DND-41 (cell line): ENCODE results near the gene OR1K1.

ENCODE experiments used
- ATAC-seq: fragments of 200-7000 bp; cut with Tn5 transposase; 3 replicates; pipeline ENCODE4 v1.9.1; 2021; ENCODE audit warnings: low read depth; ENCODE audit not compliant: insufficient read depth
- DNase-seq: peaks from one replicate; pipeline ENCODE4 v3.0.0-alpha.2; 2020
- H2AFZ ChIP-seq: 2 replicates; pipeline ENCODE4 v1.6.0; 2012; ENCODE audit warnings: low read depth, low read length
- H3K27ac ChIP-seq: 2 replicates; pipeline ENCODE4 v1.5.1; 2012; ENCODE audit warnings: low read length, inconsistent platforms
- H3K27me3 ChIP-seq: fragments of 200-600 bp; sonication (generic); 2 replicates; pipeline ENCODE4 v1.6.0; 2012; ENCODE audit warnings: low read length, mild to moderate bottlenecking, inconsistent platforms; ENCODE audit not compliant: insufficient read depth, poor library complexity
- H3K36me3 ChIP-seq: 2 replicates; pipeline ENCODE4 v1.5.1; 2012; ENCODE audit warnings: low read length, inconsistent platforms; ENCODE audit not compliant: insufficient read depth
- H3K4me1 ChIP-seq: 2 replicates; pipeline ENCODE4 v1.5.1; 2012; ENCODE audit warnings: mild to moderate bottlenecking, low read length; ENCODE audit not compliant: insufficient read depth
- H3K4me2 ChIP-seq: 2 replicates; pipeline ENCODE4 v1.6.0; 2012; ENCODE audit warnings: mild to moderate bottlenecking, moderate library complexity, low read length, inconsistent platforms; ENCODE audit not compliant: insufficient read depth
- H3K4me3 ChIP-seq, 2 experiments: fragments of 200-600 bp in 1 of 2; shearing (Covaris generic) in 1 of 2; 2 replicates each; pipeline ENCODE4 v1.5.1; 2012 to 2016; ENCODE audit warnings: inconsistent platforms in 2 of 2, low read length in 2 of 2, mild to moderate bottlenecking in 2 of 2, low read depth in 1 of 2, moderate library complexity in 1 of 2
- H3K79me2 ChIP-seq: 2 replicates; pipeline ENCODE4 v1.6.0; 2012; ENCODE audit warnings: low read length, inconsistent platforms; ENCODE audit not compliant: insufficient read depth
- H3K9ac ChIP-seq: 2 replicates; pipeline ENCODE4 v1.6.0; 2012; ENCODE audit warnings: low read depth, mild to moderate bottlenecking, inconsistent platforms, low read length, moderate library complexity
- H3K9me3 ChIP-seq: 2 replicates; pipeline ENCODE4 v1.5.1; 2012; ENCODE audit warnings: low read length, moderate library complexity, mild to moderate bottlenecking, inconsistent platforms; ENCODE audit not compliant: insufficient read depth, severe bottlenecking
- H4K20me1 ChIP-seq: 2 replicates; pipeline ENCODE4 v1.6.0; 2012; ENCODE audit warnings: low read length; ENCODE audit not compliant: insufficient read depth
- EZH2 ChIP-seq: IDR thresholded peaks from 3 replicates; pipeline ENCODE4 v1.6.1; 2012; ENCODE audit warnings: borderline replicate concordance, low read depth, mild to moderate bottlenecking, moderate library complexity, low read length, inconsistent platforms; ENCODE audit not compliant: severe bottlenecking
- TF ChIP-seq, protein P1 (sequence below): IDR thresholded peaks from 2 replicates; pipeline ENCODE4 v1.5.1; 2012; ENCODE audit warnings: borderline replicate concordance, low read length, moderate library complexity, mild to moderate bottlenecking; ENCODE audit not compliant: poor library complexity, severe bottlenecking; ENCODE audit errors: extremely low read depth

The OR1K1 gene

DNA sequence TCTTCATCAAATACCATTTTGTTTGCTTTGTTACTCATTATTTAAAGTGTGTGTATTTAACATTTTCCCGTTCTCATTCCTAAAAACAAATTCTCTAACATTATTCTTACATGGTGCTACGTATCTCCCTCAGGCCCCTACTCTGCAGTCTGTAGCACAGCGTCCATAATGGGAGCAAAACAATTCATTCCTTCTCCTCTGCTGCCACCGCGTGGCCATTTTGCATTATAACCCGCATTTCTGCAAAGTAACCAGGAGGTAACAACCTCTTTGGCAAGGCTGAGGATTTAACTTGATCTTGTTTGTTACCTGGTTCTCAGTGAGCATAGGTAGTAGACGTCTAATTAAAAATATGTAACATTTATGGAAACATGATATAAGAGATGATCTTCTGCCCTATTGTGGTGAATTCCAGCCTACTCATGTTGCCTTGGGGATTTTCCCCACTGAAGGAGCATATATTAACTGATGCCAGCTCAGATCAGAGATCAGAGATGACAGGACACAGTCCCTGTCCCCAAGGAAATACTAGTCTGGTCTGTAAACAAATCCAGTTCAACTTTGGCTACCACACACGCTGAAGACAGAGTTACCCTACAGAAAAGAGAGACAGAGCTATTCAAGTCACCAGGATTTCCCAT lies 10.5 kb downstream of the OR1K1 start:
- Histone ChIP-seq H3K9me3 (no peaks in the 10 kb centered on the region), H4K20me1 (no peaks in the 10 kb centered on the region), H3K36me3 (no peaks in the 10 kb centered on the region), H3K27me3 (no peaks in the 10 kb centered on the region), H3K79me2 (no peaks in the 10 kb centered on the region), H2AFZ (no peak overlapping the region), H3K4me2 (no peak overlapping the region), H3K9ac (no peak overlapping the region), H3K4me1 (no peaks in the 10 kb centered on the region), H3K27ac (no peak overlapping the region), H3K4me3 (no peak overlapping the region)
- peak; percentile 91 for ATAC-seq
- no peak for TF ChIP-seq EZH2
- TF ChIP-seq, protein P1, sequence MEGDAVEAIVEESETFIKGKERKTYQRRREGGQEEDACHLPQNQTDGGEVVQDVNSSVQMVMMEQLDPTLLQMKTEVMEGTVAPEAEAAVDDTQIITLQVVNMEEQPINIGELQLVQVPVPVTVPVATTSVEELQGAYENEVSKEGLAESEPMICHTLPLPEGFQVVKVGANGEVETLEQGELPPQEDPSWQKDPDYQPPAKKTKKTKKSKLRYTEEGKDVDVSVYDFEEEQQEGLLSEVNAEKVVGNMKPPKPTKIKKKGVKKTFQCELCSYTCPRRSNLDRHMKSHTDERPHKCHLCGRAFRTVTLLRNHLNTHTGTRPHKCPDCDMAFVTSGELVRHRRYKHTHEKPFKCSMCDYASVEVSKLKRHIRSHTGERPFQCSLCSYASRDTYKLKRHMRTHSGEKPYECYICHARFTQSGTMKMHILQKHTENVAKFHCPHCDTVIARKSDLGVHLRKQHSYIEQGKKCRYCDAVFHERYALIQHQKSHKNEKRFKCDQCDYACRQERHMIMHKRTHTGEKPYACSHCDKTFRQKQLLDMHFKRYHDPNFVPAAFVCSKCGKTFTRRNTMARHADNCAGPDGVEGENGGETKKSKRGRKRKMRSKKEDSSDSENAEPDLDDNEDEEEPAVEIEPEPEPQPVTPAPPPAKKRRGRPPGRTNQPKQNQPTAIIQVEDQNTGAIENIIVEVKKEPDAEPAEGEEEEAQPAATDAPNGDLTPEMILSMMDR = peak; percentile 87
- DNase-seq = peak; percentile 67

DNA sequence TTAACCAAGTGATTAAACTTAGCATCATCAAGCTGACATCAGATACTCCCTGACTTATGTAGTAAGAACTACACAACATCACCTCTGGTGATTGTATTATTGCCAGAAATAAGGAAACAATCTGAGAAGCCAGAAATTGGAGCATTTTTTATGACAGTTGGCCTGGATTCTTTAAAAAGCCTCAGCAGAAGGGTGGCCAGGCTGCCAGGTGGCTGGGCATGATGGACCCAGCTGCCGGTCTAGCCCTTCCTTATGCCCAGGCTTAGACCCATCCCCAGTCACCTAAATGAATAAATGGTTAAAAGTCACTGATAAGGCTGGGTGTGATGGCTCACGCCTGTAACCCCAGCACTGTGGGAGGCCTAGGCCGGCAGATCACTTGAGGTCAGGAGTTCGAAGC lies 12.8 kb downstream of the OR1K1 start:
- peaks cover 13% of the 10 kb centered on the region; the same call in 1 of the 2 replicates for H3K36me3 ChIP-seq

DNA sequence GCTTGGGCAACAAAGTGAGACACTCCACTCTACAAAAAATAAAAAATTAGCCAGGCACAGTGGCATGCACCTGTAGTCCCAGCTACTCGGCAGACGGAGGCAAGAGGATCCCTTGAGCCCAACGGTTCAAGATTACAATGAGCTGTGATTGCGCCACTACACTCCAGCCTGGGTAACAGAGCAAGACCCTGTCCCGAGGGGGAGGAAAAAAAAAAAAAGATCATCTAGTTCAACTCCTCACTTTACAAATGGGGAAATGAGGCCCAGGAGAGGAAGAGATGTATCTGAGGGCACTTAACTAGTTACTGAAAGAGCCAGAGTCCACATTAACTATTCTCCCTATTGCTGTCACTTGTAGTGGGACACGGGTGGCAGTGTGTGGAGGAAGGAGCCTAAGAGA lies 14.6 kb downstream of the OR1K1 start:
- no peaks in the 10 kb centered on the region for H3K27me3 ChIP-seq
- DNase-seq (no peak), ATAC-seq (no peak)
- H3K9me3 ChIP-seq = no peaks in the 10 kb centered on the region
- no peak overlapping the region for H3K9ac ChIP-seq
- no peak overlapping the region for H2AFZ ChIP-seq
- H3K4me2 ChIP-seq = no peak overlapping the region
- no peaks in the 10 kb centered on the region for H3K4me1 ChIP-seq
- H3K79me2 ChIP-seq = no peaks in the 10 kb centered on the region
- H3K27ac ChIP-seq = no peak overlapping the region
- H3K36me3 ChIP-seq = peaks cover 19% of the 10 kb centered on the region
- no peak for TF ChIP-seq EZH2
- TF ChIP-seq, protein P1 = no peak
- H4K20me1 ChIP-seq = no peaks in the 10 kb centered on the region
- no peak overlapping the region for H3K4me3 ChIP-seq

More for the DNA sequence above, 12.8 kb downstream of the OR1K1 start:
- no peak overlapping the region for H3K9ac ChIP-seq
- DNase-seq (no peak), ATAC-seq (no peak)
- H3K27me3 ChIP-seq = no peaks in the 10 kb centered on the region
- TF ChIP-seq EZH2 = no peak
- TF ChIP-seq, protein P1 = no peak
- H3K4me1 ChIP-seq = no peaks in the 10 kb centered on the region
- H3K4me2 ChIP-seq = no peak overlapping the region
- no peak overlapping the region for H3K27ac ChIP-seq
- no peaks in the 10 kb centered on the region for H3K9me3 ChIP-seq
- no peak overlapping the region for H3K4me3 ChIP-seq
- no peak overlapping the region for H2AFZ ChIP-seq
- no peaks in the 10 kb centered on the region for H3K79me2 ChIP-seq
- H4K20me1 ChIP-seq = no peaks in the 10 kb centered on the region
